Erythroblast (primary cell): ENCODE data around the gene DEFB110.

ENCODE experiments used
- DNase-seq, 2 experiments: peaks; one replicate each; lab custom pipeline; 2025; lab: John Stamatoyannopoulos, UW
- GATA1 ChIP-seq: IDR thresholded peaks from 2 replicates; pipeline ENCODE4 v1.6.1; 2011; ENCODE audit warnings: low read depth, mild to moderate bottlenecking, control low read depth, low read length, moderate library complexity
- POLR2A ChIP-seq: IDR thresholded peaks from 2 replicates; pipeline ENCODE4 v1.6.1; 2011; ENCODE audit warnings: mild to moderate bottlenecking, low read length

DEFB110 gene

DNA sequence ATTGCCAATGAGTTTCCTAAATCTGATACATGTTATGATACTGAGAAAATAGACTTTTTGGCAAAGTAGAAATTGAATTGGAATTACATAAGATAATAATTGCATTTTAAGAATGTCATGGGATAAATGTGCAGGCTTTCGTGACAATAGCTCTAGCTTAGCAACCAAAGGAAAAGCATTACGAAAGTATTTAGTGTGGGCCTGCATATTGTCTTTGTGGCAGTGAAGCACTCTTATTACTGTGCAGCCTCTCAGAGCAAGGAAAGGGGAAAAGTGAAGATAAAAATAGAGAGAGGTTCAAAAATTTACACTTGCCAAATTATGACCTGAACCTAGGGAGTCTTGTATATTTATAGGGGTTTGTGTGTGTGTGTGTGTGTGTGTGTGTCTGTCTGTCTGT, 39.7 kb downstream of the DEFB110 start:
- TF ChIP-seq GATA1 = no peak
- no peak for TF ChIP-seq POLR2A

GRCh38 chr6:49980898-49981297, 40.9 kb downstream of the DEFB110 start:
- no peak for DNase-seq
- TF ChIP-seq POLR2A = no peak
- TF ChIP-seq GATA1 = no peak

More for the DNA sequence above, 39.7 kb downstream of the DEFB110 start:
- DNase-seq = no peak

DNA sequence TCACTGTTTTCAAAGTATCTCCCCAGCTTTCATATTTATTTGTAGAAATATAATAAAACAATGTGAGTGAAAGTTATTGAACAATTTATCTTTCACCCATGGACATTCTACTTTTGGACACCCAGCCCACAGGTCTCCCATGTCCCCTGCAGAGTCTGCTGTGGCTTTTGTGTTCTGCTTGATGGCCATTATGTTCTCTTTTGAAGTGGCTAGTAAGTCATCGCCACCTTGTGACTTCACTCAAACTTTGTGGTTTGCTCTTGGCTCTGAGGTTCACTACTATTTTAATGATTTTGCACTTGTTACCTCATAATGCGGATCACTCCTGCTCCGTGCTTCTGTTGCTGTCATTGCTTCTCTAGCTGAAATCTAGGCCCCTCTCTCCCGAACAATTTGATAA, 42.2 kb downstream of the DEFB110 start:
- TF ChIP-seq GATA1 = no peak
- TF ChIP-seq POLR2A = no peak
- no peak for DNase-seq

DNA sequence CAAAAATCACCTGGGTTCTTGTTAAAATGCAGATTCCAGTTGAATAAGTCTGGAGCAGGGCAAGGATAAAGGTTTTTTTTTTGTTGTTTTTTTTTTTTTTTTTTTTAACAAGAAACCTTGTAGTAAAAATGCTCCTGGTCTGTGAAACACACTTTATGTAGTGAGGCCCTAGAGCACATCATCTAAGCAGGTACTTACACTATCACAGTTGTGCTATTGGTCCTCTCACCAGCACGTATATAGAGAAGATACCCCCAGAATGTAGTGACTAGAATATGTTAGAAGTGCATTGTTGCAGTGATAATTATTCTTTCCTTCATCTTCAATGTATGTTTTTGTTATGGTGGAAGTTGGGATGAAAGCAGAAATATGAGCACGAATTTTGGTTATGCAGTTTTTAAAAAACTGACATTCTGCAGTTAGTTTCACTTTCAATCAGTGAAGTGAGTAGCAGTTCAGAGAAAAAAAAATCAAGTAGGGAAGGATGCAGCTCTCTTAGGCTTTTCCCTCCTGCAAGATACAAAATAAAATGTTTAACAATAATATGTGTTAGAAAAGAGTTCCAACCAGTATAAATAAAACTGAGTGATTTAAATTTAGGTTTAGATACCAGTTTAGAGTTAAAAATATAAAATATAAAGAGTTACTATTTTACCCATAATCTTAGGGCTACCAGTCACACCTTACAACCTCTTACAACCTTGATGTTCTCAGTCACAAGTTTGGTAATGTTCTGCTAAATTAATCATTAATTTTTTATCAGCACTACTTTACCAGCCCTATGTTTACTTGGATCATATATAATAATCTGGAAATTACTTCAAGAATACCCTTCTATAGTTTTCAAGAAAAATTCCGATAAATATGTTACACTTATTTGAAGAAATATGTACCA, 43.2 kb downstream of the DEFB110 start:
- TF ChIP-seq POLR2A (no peak), GATA1 (no peak)
- no peak for DNase-seq

GRCh38 chr6:49969605-49970004, 52.2 kb downstream of the DEFB110 start, which contains the start of gene DEFB113:
DEFB113 (minus strand) TSS chr6:49969625; CDS start chr6:49969625, 0 bp downstream.
- TF ChIP-seq GATA1 (no peak), POLR2A (no peak)
- no peak for DNase-seq
